ENCODE results near the gene GLCCI1.

The GLCCI1 gene

DNA sequence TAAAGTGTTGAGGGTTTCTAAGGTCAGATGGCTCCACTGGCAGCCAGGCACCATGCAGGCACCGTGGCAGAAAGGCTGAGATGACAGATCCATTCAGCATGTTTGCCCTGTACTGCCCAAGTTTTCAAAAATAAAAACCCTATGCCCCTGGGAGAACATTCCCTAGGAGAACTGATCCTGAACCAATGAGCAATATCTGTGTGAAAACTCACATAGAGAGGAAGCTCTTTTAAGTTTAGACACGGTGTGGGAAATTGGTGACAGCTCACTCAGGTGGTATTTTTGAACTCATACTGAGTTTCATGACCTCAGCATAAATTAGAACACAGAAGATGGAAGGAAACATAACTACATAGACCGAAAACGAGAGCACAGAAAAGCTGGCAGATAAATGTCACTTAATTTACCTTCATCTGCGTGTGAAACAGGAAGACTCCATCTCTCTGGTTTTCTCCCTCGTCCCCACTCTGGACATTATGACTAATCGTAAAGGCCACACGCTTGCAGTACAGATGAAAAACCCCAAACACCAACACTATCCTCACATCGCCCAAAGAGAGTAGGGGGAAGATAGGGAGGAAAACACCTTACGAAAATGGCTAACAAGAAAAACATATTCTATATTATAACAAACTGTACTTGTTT lies 165.6 kb downstream of the GLCCI1 start:
- DNase-seq: no peak

DNA sequence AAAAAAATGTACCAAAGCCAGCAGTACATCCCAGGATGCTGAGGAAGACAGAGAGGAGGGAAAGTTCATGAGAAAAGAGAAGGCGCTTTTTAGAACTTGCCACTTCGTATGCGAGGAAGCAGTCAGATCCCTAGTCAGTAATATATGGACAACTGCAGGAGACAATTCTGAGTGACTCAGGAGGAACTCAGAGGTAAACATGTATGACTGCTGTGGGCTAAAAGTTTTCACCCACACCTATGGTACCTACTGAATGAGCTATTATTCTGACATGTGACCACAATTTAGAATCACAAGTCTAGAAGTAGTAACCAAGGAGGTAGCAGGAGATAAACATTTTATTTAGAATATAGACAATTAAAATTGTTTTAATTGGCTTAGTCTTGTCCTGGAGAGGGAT lies 166.8 kb downstream of the GLCCI1 start:
- DNase-seq: no peak

DNA sequence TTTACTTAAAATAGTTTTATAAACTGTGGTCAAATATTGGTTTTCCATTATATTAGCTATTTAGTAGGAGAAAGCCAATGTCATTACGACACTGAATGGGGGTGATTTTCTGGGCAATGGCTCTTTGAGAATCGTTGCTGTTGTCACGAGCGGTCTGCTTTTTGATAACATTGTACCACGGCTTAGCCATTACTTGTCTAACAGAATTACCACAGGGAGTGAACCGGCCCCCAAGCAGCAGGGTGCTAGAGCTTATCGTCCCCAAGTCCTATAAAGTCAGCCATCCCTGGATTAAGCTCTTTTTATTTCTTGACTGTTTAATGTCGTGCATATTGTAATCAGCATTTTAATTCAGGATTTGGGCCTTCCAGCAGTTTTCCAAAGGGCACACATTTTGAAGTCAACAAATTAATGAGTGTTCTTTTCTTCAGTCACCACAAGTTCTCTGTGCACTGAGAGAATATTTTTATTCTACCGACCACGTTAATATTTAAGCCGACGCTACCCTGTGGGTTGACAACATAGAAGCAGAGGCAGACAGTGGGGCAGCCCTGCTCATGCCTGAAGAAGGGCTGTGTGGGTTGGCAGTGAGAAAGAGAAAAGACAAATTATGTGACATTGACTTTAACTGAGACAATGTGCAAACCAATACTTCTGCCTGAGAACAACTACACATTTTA lies 167.6 kb downstream of the GLCCI1 start:
- DNase-seq: no peak
